Natural killer cell (primary cell): ENCODE measurements around the gene EME1. TPM values are rescaled to one million over a fixed set of nuclear protein-coding genes. Genes with fewer than 3 reads are reported as not detected.
A peak's percentile ranks its signal among the peaks of the same experiment; 100 is the strongest.

ENCODE experiments used
- ATAC-seq, 3 donors: fragments of 150-1000 bp in 2 of 3; fragments of 200-7000 bp in 1 of 3; cut with Tn5 transposase; 1 replicate in 1 of 3; 2 replicates in 2 of 3; pipeline ENCODE4 v1.10.0; 2021; ENCODE audit warnings: mild to moderate bottlenecking in 2 of 3, moderate library complexity in 2 of 3
- DNase-seq, 2 donors: peaks; one replicate each; pipeline versions ENCODE4 v3.0.0 to v3.0.0-alpha.2; 2013 to 2021; ENCODE audit warnings: mixed read lengths in 1 of 2
- H3K27ac ChIP-seq: one replicate; pipeline ENCODE4 v1.5.1; 2013; ENCODE audit warnings: mild to moderate bottlenecking, low read length
- H3K27me3 ChIP-seq: one replicate; pipeline ENCODE4 v1.6.1; 2013; ENCODE audit warnings: low read length; ENCODE audit not compliant: control insufficient read depth, insufficient read depth
- H3K36me3 ChIP-seq: one replicate; pipeline ENCODE4 v1.6.1; 2013; ENCODE audit warnings: low read length; ENCODE audit not compliant: control insufficient read depth, insufficient read depth
- H3K4me1 ChIP-seq: one replicate; pipeline ENCODE4 v1.6.1; 2013; ENCODE audit warnings: low read length; ENCODE audit not compliant: control insufficient read depth, insufficient read depth
- H3K4me3 ChIP-seq: one replicate; pipeline ENCODE4 v1.5.1; 2013; ENCODE audit warnings: low read length
- H3K9me3 ChIP-seq: one replicate; pipeline ENCODE4 v1.6.1; 2013; ENCODE audit warnings: low read length; ENCODE audit not compliant: control insufficient read depth, insufficient read depth
- H3K27ac Mint-ChIP-seq, 2 donors: one replicate each; pipeline ENCODE4 v1.8.0; 2022; ENCODE audit warnings: mild to moderate bottlenecking in 2 of 2, mixed read lengths in 2 of 2, moderate library complexity in 1 of 2
- H3K27me3 Mint-ChIP-seq, 2 donors: one replicate each; pipeline ENCODE4 v1.8.0; 2022; ENCODE audit warnings: low read depth in 2 of 2, mixed read lengths in 2 of 2
- H3K36me3 Mint-ChIP-seq: one replicate; pipeline ENCODE4 v1.8.0; 2022; ENCODE audit warnings: mixed read lengths
- H3K4me1 Mint-ChIP-seq, 2 donors: one replicate each; pipeline ENCODE4 v1.8.0; 2022; ENCODE audit warnings: mixed read lengths in 2 of 2
- H3K4me3 Mint-ChIP-seq: one replicate; pipeline ENCODE4 v1.8.0; 2022; ENCODE audit warnings: mild to moderate bottlenecking, moderate library complexity, mixed read lengths
- H3K9me3 Mint-ChIP-seq, 2 donors: one replicate each; pipeline ENCODE4 v1.8.0; 2022; ENCODE audit warnings: mixed read lengths in 2 of 2
- WGBS: methylation state at CpG from one replicate; pipeline ENCODE4 v1.1.7; 2013; ENCODE audit warnings: missing lambda C conversion rate; ENCODE audit not compliant: insufficient coverage; 5-methylcytosine and 5-hydroxymethylcytosine counted together
- intact Hi-C: fragments of 100-400 bp; cut with micrococcal nuclease; formaldehyde crosslinking; loops from one replicate; pipeline ENCODE4 v1.14.2; 2022
- total RNA-seq, 4 donors: library from RNA; stranded (reverse); fragments of 120-200 nt in 1 of 4; gene quantifications; one replicate each; pipeline versions ENCODE4 v1.2.3 to v1.2.4, GENCODE V29; 2013 to 2022
- TF ChIP-seq, protein P1 (sequence below): fragments of 200-600 bp; IDR thresholded peaks from one replicate; pipeline ENCODE4 v1.8.0; 2022; ENCODE audit warnings: antibody characterized with exemption

The EME1 gene
- total RNA-seq, 3 donors from 2014 or later (not counting 1 experiment from before 2014, with no cell fraction given) = 2.4 to 3.2 (median 2.9) TPM

DNA sequence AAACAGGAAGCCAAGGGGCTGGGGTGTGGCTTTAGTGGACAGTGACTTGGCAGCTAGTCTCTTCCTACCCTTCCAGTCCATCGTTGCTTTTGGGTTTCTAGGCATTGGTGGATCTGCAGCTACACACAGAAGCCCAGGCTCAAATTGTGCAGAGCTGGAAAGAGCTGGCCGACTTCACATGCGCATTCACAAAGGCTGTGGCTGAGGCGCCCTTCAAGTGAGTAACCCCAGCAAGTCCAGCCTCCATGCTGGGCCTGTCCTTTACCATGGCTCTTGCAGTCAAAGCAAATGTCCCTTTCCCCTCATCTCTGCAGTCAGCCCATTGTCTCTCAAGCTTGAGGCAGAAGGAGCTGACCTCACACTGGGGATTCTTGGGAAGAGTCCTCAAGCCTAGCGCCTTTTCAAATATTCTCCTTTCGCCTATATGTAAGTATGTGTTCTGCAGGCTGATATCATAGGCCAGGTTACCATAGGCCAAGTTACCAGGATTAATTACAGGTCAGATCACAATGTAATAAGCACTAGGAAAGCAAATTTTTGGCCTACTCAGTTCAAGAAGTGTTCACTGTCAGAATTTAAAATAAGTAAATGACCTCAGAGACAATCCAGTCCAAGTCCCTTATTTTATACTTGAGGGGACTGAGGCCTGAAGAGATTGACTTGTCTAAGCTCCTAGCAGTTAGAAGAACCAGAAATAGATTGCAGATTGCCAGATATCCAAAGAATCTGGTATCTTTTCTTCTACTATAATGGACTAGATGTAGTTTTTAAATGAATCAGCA is 6.5 kb downstream of the EME1 start:
- Mint-ChIP-seq H3K36me3 (no peaks in the 10 kb centered on the region), H3K27ac (no peak overlapping the region), H3K27me3 (no peaks in the 10 kb centered on the region), H3K9me3 (no peaks in the 10 kb centered on the region), H3K4me3 (no peak overlapping the region), H3K4me1 (no peaks in the 10 kb centered on the region)
- Histone ChIP-seq H3K9me3 (no peaks in the 10 kb centered on the region), H3K27ac (no peak overlapping the region), H3K36me3 (peaks cover 42% of the 10 kb centered on the region), H3K27me3 (no peaks in the 10 kb centered on the region), H3K4me3 (no peak overlapping the region), H3K4me1 (no peaks in the 10 kb centered on the region)
- intact Hi-C loops = no loop called here
- DNase-seq (no peak), ATAC-seq (no peak)
- TF ChIP-seq, protein P1, sequence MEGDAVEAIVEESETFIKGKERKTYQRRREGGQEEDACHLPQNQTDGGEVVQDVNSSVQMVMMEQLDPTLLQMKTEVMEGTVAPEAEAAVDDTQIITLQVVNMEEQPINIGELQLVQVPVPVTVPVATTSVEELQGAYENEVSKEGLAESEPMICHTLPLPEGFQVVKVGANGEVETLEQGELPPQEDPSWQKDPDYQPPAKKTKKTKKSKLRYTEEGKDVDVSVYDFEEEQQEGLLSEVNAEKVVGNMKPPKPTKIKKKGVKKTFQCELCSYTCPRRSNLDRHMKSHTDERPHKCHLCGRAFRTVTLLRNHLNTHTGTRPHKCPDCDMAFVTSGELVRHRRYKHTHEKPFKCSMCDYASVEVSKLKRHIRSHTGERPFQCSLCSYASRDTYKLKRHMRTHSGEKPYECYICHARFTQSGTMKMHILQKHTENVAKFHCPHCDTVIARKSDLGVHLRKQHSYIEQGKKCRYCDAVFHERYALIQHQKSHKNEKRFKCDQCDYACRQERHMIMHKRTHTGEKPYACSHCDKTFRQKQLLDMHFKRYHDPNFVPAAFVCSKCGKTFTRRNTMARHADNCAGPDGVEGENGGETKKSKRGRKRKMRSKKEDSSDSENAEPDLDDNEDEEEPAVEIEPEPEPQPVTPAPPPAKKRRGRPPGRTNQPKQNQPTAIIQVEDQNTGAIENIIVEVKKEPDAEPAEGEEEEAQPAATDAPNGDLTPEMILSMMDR = no peak
- 94% methylated on average over 6 of the region's 6 CpGs for WGBS

DNA sequence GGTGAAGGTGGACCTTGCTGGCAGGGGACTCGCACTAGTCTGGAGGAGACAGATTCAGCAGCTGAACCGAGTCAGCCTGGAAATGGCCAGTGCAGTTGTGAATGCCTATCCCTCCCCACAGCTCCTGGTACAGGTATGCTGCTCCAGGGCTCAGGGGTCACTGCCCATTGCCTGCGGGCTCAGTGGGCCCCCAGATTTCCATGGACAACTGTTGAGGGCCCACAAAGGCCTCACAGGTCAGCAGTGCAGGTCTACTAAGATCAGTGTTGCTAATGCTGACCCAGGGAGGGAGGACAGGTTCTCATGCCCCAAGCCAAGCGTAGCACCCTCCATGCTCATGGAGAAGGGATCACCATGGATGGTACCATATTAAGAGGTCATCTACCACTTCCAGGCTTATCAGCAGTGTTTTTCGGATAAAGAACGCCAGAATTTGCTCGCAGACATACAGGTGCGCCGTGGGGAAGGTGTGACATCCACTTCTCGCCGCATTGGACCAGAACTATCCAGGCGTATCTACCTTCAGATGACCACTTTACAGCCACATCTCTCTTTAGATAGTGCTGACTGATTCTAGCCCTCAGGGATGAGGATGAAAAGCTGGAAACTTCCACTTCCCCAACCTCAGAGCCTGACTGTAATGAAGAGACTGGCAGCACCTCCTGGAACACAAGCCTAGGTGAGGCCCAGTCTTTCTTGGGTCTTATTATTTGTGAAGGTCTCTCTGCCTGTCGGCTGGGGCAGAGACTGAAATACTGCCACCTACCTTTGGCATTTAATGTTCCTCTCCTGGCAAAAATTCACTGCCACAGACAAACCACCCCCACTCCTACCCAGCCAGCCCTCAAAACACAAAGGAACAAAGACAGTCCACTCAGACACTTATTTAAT is 7.6 kb downstream of the EME1 start:
- H3K27me3 ChIP-seq = no peaks in the 10 kb centered on the region
- Mint-ChIP-seq H3K27me3 (no peaks in the 10 kb centered on the region), H3K27ac (no peak overlapping the region), H3K36me3 (peaks cover 8% of the 10 kb centered on the region), H3K4me1 (peaks cover 0 to 5% of the 10 kb centered on the region in 2 donors), H3K9me3 (no peaks in the 10 kb centered on the region), H3K4me3 (no peak overlapping the region)
- peaks cover 52% of the 10 kb centered on the region for H3K36me3 ChIP-seq
- TF ChIP-seq, protein P1 = no peak
- no peak overlapping the region for H3K4me3 ChIP-seq
- H3K9me3 ChIP-seq = no peaks in the 10 kb centered on the region
- 91% methylated on average over 13 of the region's 13 CpGs for WGBS
- no peaks in the 10 kb centered on the region for H3K4me1 ChIP-seq
- DNase-seq = no peak
- intact Hi-C loops = no loop called here
- no peak overlapping the region for H3K27ac ChIP-seq
- ATAC-seq = peak in 2 of 3 donors; percentile 26

DNA sequence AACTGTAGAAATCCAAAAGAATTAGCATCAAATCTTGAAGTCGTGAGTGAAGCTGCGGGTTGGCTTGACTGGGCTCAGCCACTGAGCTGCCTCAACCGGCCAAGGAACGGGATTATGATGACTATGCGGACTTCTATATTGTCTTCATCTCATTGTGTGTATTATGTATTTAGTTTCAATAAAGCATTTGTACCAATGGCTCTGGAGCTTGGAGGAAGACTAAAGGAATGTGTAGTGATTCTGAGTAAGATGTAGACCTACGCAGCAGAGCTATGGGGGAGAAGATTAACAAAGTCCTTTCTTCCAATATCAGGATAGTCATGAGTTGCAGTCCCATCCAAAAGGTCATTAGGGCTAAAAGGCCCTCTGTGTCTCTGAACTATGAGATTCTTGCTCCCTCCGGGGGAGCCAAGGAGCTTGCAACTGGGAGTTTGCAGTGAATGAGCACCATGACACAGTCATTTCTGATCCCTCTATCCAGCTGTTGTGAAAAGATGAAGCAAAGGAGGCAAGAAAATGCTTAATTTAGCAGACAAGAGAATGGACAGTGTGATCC is 8.3 kb downstream of the EME1 start:
- peaks cover 59% of the 10 kb centered on the region for H3K36me3 ChIP-seq
- H3K4me1 ChIP-seq = no peaks in the 10 kb centered on the region
- no peak overlapping the region for H3K4me3 Mint-ChIP-seq
- no peaks in the 10 kb centered on the region for H3K27me3 ChIP-seq
- no peak for DNase-seq
- no peak overlapping the region for H3K27ac ChIP-seq
- intact Hi-C loops = no loop called here
- ATAC-seq = no peak
- H3K27ac Mint-ChIP-seq = no peak overlapping the region
- no peaks in the 10 kb centered on the region for H3K9me3 Mint-ChIP-seq
- no peak overlapping the region for H3K4me3 ChIP-seq
- TF ChIP-seq, protein P1 = no peak
- no peaks in the 10 kb centered on the region for H3K27me3 Mint-ChIP-seq
- H3K36me3 Mint-ChIP-seq = peaks cover 11% of the 10 kb centered on the region
- H3K4me1 Mint-ChIP-seq = peaks cover under 1 to 5% of the 10 kb centered on the region in 2 donors
- H3K9me3 ChIP-seq = no peaks in the 10 kb centered on the region
- WGBS = 94% methylated on average over 7 of the region's 7 CpGs
